Measurements from ENCODE around the gene BBX. TPM values are rescaled to one million over a fixed set of nuclear protein-coding genes. Genes with fewer than 3 reads are reported as not detected.

BBX gene
- total RNA-seq, 2 donors from 2014 or later, result 62.4 to 66.6 TPM

- intact Hi-C loops (cut with DNase I), result no loop called here
- DNase-seq (ENCODE audit: low spot score), result no peak
These were observed 66.7 kb downstream of the BBX start for GRCh38 chr3:107589454-107589853.

- intact Hi-C loops (cut with DNase I), result no loop called here
- no peak for DNase-seq (ENCODE audit: low spot score)
These were observed 68.0 kb downstream of the BBX start for GRCh38 chr3:107590786-107591185.

GRCh38 chr3:107592073-107592472, 69.3 kb downstream of the BBX start:
- no peak for DNase-seq (ENCODE audit: low spot score)
- intact Hi-C loops (cut with DNase I), result no loop called here

- no peak for DNase-seq (ENCODE audit: low spot score)
- intact Hi-C loops (cut with DNase I), result loop anchor here in 1 of 2 donors (5.0 kb wide), 1 partner anchor 688 kb away; no protein-coding TSS in a partner anchor
These were observed 72.1 kb downstream of the BBX start for GRCh38 chr3:107594870-107595269.

GRCh38 chr3:107596639-107597038, 73.9 kb downstream of the BBX start:
- no peak for DNase-seq (ENCODE audit: low spot score)
- intact Hi-C loops (cut with DNase I), result loop anchor here in 1 of 2 donors (5.0 kb wide), 1 partner anchor 689 kb away; no protein-coding TSS in a partner anchor

- intact Hi-C loops (cut with DNase I), result loop anchor here in 1 of 2 donors (5.0 kb wide), 1 partner anchor 692 kb away; no protein-coding TSS in a partner anchor
- DNase-seq (ENCODE audit: low spot score), result no peak
These were observed 76.4 kb downstream of the BBX start for GRCh38 chr3:107598926-107599771.

- no peak for DNase-seq (ENCODE audit: low spot score)
- intact Hi-C loops (cut with DNase I), result loop anchor here in 1 of 2 donors (5.0 kb wide), 1 partner anchor 692 kb away; no protein-coding TSS in a partner anchor
These were observed 77.0 kb downstream of the BBX start for GRCh38 chr3:107599772-107600145.

- intact Hi-C loops (cut with DNase I), result no loop called here
- DNase-seq (ENCODE audit: low spot score), result no peak
These were observed 78.0 kb downstream of the BBX start for GRCh38 chr3:107600780-107601179.

GRCh38 chr3:107604057-107604822, 81.5 kb downstream of the BBX start:
- intact Hi-C loops (cut with DNase I), result no loop called here
- no peak for DNase-seq (ENCODE audit: low spot score)

GRCh38 chr3:107611775-107612469, 89.2 kb downstream of the BBX start:
- intact Hi-C loops (cut with DNase I), result no loop called here
- DNase-seq (ENCODE audit: low spot score), result no peak

- DNase-seq (ENCODE audit: low spot score), result no peak
- intact Hi-C loops (cut with DNase I), result no loop called here
These were observed 89.9 kb downstream of the BBX start for GRCh38 chr3:107612664-107613084.

GRCh38 chr3:107619549-107619948, 96.8 kb downstream of the BBX start:
- DNase-seq (ENCODE audit: low spot score), result no peak
- intact Hi-C loops (cut with DNase I), result no loop called here

GRCh38 chr3:107620534-107620933, 97.8 kb downstream of the BBX start:
- no peak for DNase-seq (ENCODE audit: low spot score)
- intact Hi-C loops (cut with DNase I), result no loop called here

GRCh38 chr3:107621465-107621864, 98.7 kb downstream of the BBX start:
- intact Hi-C loops (cut with DNase I), result no loop called here
- no peak for DNase-seq (ENCODE audit: low spot score)

GRCh38 chr3:107627962-107628542, 105.3 kb downstream of the BBX start:
- no peak for DNase-seq (ENCODE audit: low spot score)
- intact Hi-C loops (cut with DNase I), result no loop called here

GRCh38 chr3:107629566-107629965, 106.8 kb downstream of the BBX start:
- DNase-seq (ENCODE audit: low spot score), result no peak
- intact Hi-C loops (cut with DNase I), result no loop called here

- intact Hi-C loops (cut with DNase I), result no loop called here
- no peak for DNase-seq (ENCODE audit: low spot score)
These were observed 108.0 kb downstream of the BBX start for GRCh38 chr3:107630779-107631178.

- DNase-seq (ENCODE audit: low spot score), result no peak
- intact Hi-C loops (cut with DNase I), result no loop called here
These were observed 109.8 kb downstream of the BBX start for GRCh38 chr3:107632576-107632975.

- DNase-seq (ENCODE audit: low spot score), result no peak
- intact Hi-C loops (cut with DNase I), result no loop called here
These were observed 110.8 kb downstream of the BBX start for GRCh38 chr3:107633327-107634098.

Measured in posterior vena cava (tissue), 2 donors.